Measurements from ENCODE around the gene PTPA. TPM values are rescaled to one million over a fixed set of nuclear protein-coding genes. Genes with fewer than 3 reads are reported as not detected.
A peak's percentile ranks its signal among the peaks of the same experiment; 100 is the strongest.

Gene PTPA
- total RNA-seq, 1 experiment from 2014 or later: 79.7 TPM

DNA sequence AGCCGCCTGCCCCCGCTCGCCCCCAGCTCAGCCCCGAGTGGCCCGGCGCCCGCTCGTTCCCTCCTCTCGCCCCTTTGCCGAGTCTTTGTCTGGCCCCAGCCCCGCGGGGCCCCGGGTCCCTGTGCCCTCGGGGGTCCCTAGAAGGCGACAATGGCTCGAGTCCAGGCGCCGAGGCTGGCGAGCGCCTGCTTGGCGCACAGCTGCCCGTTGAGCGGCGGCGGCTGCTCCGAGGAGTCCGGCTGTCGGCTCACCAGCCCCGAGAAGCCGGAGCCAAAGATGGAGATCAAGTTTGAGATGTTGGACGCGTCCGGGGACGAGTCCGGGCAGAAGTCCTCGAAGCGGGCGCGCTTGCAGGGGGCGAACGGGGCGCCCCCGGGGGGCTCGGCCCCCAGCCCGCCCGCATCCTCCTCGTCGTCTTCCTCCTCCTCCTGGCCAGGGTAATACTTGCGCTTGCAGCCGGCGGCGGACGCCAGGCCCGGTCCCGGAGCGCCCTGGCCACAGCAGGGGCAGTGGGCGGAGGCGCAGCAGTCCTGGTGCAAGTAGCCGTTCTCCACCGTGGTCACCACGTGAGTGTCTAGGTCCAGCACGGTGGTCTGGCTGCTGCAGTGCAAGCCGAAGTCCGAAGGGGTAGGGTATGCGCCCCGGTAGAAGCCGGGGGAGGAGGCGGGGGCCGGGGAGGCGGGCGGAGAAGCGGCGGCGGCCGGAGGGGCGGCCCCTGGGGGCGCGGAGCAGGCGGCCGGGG lies 65.7 kb downstream of the PTPA start:
- H3K27ac ChIP-seq: peak overlapping the region; percentile 9; the same call in 1 of the 2 replicates
- H3K36me3 ChIP-seq: no peaks in the 10 kb centered on the region
- peak overlapping the region; percentile 68 for H3K4me3 ChIP-seq
- H3K27me3 ChIP-seq: peaks cover 11% of the 10 kb centered on the region
- peak; percentile 60 to 67 for DNase-seq
- H3K4me1 ChIP-seq: peaks cover 13% of the 10 kb centered on the region
- H3K9me3 ChIP-seq (replicated peaks): no peaks in the 10 kb centered on the region

DNA sequence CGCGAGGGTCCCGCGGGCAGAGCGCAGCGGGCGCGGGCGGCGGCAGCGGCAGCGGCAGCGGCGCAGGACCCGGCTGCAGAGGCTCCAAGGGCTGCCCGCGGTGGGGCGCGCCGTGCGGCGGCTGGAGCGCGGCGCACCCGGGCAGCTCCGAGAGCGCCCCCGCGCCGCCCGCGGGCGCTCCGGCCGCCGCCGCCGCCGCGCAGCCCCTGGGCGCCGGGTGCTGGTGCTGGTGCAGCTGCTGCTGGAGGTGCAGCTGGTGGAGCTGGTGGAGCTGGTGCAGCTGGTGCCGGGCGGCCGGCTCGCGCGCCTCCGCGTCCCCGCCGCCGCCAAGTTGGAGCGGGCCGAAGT lies 66.2 kb downstream of the PTPA start:
- no peaks in the 10 kb centered on the region for H3K36me3 ChIP-seq
- H3K4me3 ChIP-seq: peak overlapping the region; percentile 62
- peak in 1 of 2 experiments; percentile 69 for DNase-seq
- H3K9me3 ChIP-seq (replicated peaks): no peaks in the 10 kb centered on the region
- H3K27me3 ChIP-seq: peaks cover 11% of the 10 kb centered on the region
- H3K4me1 ChIP-seq: peaks cover 13% of the 10 kb centered on the region
- no peak overlapping the region for H3K27ac ChIP-seq

DNA sequence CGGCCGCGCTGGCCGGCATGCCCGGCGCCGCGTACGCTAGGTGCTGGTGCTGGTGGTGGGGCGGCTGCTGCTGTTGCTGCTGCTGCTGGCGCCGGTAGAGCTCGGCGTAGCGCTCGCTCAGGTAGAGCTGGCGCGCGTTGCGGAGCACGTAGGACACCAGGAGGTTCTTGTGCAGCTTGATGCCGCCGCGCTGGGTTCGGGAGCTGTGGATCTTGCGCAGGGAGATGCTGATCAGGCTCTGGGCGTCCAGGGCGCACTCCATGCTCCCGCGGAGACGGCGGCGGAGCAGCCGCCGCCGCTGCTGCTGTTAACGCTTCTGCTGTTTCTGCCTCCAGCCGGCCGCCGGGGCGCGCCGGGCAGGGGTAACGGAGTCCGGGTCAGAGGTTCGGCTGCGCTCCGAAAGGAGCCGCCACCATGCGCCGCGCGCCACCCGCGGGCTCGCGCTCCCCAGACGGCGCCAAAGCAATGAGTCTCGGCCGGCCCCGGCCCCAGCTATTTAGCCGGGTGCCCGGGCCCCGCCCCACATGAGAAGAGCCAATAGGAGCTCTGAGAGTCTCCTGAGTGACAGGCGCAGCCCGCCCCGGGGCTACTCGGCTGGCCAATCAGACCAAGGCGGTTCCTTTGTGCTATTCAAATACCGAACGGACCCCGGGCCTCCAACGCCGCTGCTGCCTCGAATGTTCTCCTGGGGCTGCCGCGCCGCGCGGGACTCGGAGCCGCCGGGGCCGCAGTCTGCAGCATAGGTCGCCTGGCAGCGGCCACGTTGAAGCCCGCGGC lies 66.8 kb downstream of the PTPA start, which contains the start of gene IER5L:
IER5L (minus strand) TSS at position 471 of the 777 bp plus-strand sequence; CDS start at position 262, 209 bp downstream.
- Histone ChIP-seq H3K27ac (peak within 1 kb of the TSS; percentile 32; the same call in 1 of the 2 replicates), H3K36me3 (no peaks in the 10 kb centered on the region), H3K4me1 (peaks cover 13% of the 10 kb centered on the region)

DNA sequence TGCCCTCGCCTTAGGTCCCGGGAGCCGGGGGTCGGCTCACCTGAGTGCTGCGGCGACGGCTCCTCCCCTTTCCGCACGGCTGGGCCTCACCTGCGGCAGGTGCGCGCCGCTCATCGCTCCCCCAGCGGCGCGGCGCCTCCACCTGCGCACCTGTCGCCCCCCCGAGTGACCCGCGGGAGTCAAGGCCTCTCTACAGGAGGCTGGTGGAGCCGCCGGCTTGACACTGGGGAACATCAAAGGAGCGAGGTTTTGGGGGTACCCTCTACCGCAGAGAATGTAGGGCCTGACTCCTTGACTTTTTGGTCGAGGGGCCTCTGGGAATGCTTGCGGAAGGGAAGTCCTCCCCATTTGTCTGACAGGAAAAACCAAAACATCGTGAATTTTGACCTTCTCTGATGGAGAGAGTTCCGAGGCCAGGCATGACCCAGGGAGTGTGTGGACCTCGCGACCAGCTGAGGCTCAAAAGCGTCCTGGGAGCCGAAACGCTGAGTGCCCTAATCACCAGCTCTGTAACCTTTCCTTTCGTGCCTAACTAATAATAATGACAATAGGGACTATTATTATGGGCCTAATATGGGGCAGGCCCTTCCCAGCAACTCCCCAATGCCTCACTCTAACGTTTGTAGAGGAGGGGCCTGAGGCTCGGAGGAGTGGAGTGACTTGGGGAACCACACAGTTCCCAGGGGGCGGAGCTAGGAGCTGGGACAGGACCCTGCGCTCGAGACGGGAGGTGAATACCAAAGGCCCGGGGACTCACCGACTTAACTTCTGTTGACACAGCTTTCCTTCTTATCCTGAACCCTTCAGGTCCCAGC lies 67.6 kb downstream of the PTPA start:
- Histone ChIP-seq H3K36me3 (no peaks in the 10 kb centered on the region), H3K27ac (no peak overlapping the region), H3K9me3 (replicated peaks) (no peaks in the 10 kb centered on the region), H3K4me1 (peaks cover 13% of the 10 kb centered on the region), H3K27me3 (no peaks in the 10 kb centered on the region), H3K4me3 (peak overlapping the region; percentile 62)
- no peak for DNase-seq

More for the DNA sequence above, 66.8 kb downstream of the PTPA start, which contains the start of gene IER5L:
- Histone ChIP-seq H3K4me3 (peak within 1 kb of the TSS; percentile 68), H3K9me3 (replicated peaks) (no peaks in the 10 kb centered on the region), H3K27me3 (peaks cover 7% of the 10 kb centered on the region)
- peak; percentile 97 to 98 for DNase-seq

DNA sequence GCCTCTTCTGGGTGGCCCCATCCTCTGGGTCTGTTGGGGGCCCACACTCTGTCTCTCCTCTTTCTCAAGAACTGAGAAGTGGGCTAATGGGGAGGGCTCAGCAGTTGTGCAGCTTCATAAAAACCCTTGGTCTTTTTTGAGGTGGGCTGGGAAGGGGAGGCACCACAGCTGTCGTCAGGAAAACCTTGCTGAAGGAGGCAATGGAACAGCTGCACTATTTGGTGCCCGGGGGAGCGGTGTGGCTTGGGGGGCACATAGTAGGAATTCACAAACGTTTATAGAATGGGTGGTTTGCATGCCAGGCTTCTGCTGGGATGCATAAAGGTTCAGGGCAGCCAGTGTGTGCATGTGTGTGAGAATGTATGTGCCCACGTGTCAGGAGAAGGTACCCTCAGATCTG lies 70.0 kb downstream of the PTPA start:
- H3K4me1 ChIP-seq: peaks cover 13% of the 10 kb centered on the region
- H3K27ac ChIP-seq: no peak overlapping the region
- H3K4me3 ChIP-seq: no peak overlapping the region
- DNase-seq: peak; percentile 62 to 77
- no peaks in the 10 kb centered on the region for H3K9me3 ChIP-seq (replicated peaks)
- no peaks in the 10 kb centered on the region for H3K36me3 ChIP-seq
- no peaks in the 10 kb centered on the region for H3K27me3 ChIP-seq

DNA sequence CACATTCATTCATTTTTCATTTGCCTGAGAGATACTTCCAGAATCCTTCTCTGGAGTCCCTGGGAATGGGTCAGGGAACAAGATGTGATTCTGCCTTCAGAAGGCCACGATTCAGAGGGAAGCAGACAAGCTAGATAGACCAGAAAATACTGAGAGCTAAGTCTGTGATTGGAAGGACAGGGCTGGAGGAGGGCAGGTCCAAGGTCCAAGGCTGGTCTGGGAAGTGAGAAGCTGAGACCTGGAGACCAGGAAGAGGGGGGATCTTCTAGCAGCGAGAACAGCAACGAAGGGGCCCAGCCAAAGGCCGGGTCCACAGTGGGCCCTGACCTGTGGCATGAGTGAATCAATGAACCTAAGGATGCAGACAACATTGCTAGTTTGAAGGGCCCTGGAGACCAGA lies 70.9 kb downstream of the PTPA start:
- 0 out of 2 replicates have a peak, but pooled peaks cover 3% of the 10 kb centered on the region for H3K9me3 ChIP-seq (replicated peaks)
- no peaks in the 10 kb centered on the region for H3K27me3 ChIP-seq
- H3K4me1 ChIP-seq: peaks cover 13% of the 10 kb centered on the region
- H3K4me3 ChIP-seq: no peak overlapping the region
- H3K27ac ChIP-seq: no peak overlapping the region
- DNase-seq: no peak
- no peaks in the 10 kb centered on the region for H3K36me3 ChIP-seq

DNA sequence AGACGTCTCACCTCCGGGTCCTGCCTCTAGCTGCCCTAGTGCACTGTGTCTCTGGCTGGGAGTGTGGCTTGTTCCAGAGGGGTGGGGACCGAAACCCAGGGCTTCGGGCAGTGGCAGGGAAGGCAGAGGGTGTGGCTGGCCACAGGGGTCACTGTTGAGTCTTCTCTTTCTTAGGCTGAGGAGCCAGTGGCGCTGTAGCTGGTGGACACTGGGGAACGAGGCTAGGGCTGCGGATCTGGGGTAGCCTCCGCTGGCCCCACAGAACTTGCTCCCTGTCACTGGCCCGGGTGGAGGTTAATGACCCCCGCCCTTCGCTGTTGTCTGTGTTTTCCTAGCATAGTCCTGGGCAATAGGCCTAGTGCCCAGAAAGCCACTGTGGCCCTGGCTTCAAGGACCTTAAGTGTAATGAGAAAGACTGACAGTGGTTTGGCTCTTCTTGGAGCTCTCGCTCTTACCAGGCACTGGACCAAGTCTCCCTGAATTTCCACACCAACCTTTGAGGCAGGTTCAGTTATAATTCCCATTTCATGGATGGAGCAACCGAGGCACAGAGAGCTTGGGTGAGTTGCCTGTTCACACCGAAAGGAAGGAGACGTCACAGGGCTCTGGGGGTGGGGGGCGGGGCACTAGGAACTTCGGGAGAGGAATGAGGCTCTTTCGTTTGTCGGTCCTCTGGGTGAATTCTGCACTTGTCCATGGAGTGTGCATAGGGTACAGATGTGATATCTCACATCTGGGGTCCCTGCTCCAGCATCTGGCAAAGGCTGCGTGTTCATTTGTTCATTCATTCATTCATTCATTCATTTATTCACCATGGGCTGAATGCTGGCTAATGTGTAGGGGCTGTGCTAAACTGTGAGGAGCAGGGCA lies 71.6 kb downstream of the PTPA start:
- no peak overlapping the region for H3K4me3 ChIP-seq
- no peaks in the 10 kb centered on the region for H3K27me3 ChIP-seq
- H3K27ac ChIP-seq: no peak overlapping the region
- H3K4me1 ChIP-seq: peaks cover 13% of the 10 kb centered on the region
- 0 out of 2 replicates have a peak, but pooled peaks cover 5% of the 10 kb centered on the region for H3K9me3 ChIP-seq (replicated peaks)
- H3K36me3 ChIP-seq: no peaks in the 10 kb centered on the region
- DNase-seq: peak; percentile 38 to 45

DNA sequence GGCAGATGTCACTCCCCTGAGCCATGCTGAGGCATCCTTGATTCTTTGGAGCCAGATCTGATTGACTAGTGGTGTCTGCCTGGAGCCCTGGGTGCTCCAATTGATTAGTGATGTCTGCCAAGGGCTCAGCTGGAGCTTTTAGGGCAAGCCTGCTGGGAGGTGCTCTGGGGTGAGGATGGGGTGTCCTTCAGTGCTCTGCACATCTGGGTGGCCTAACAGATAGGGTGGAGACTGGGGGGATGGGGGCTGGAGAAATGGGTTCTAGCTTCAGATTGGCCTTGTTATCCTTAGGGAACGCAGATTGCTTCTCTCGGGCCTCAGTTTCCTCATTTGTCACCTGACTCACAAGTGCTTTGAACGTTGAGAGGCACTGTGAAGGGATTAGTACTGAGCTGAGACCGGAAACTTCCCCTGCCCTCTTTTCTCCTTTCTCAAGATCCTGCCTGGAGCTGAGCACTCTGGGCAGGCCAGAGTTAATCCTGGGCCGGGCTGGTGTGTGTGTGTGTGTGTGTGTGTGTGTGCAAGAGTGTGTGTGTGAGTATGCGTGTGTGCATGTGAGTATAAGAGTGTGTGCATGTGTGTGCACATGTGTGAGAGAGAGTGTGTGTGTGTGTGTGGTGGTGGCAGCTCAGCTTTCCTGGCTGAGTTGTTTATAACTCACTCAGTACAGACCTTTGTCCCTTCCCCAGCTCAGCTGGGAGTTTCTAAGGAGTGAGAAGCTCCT lies 72.4 kb downstream of the PTPA start:
- Histone ChIP-seq H3K9me3 (replicated peaks) (0 out of 2 replicates have a peak, but pooled peaks cover 5% of the 10 kb centered on the region), H3K4me3 (no peak overlapping the region), H3K36me3 (no peaks in the 10 kb centered on the region), H3K27ac (no peak overlapping the region), H3K4me1 (peaks cover 13% of the 10 kb centered on the region), H3K27me3 (no peaks in the 10 kb centered on the region)
- peak; percentile 28 to 46 for DNase-seq

DNA sequence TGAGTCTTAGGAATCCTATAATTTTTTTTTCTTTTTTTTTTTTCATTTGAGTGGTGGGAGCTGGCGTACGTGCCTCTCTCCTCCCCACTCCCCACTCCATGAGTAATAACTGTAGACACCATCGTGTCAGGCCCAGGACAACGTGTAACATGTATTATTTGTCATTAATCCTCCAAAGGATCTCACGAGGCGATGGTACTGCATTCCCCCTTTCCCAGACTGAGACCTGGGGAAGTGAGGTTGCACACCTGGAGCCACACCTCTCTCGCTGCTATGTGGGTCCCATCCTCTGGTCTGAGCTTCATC lies 73.0 kb downstream of the PTPA start:
- Histone ChIP-seq H3K4me1 (peaks cover 13% of the 10 kb centered on the region), H3K27ac (no peak overlapping the region), H3K27me3 (no peaks in the 10 kb centered on the region), H3K4me3 (no peak overlapping the region), H3K36me3 (no peaks in the 10 kb centered on the region), H3K9me3 (replicated peaks) (0 out of 2 replicates have a peak, but pooled peaks cover 5% of the 10 kb centered on the region)
- no peak for DNase-seq

DNA sequence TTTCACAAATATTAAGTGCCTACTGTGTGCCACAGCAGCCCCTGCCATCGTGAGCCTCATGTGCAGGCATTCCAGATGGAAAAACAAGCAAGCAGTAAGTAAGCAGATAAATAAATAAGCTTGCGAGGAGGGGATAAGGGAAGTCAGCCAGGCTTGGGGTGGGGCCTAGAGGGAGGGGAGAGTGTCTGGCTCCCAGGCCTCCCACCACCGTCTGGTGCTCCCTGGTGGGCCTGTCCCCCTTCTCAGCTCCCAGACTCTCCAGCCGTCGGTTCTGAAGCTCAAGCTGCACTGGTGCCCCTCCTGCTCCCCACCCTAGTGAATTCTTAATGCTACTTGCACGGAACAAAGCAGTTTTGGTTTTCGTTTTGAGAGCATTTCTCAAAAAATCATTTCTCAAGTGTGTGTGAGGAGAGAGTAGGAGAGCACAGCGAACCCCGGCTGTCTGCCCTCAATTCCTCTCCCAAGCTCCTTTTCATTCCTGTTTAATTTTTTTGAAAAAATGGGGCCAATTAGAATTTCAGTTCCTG lies 73.4 kb downstream of the PTPA start:
- Histone ChIP-seq H3K27me3 (no peaks in the 10 kb centered on the region), H3K9me3 (replicated peaks) (0 out of 2 replicates have a peak, but pooled peaks cover 5% of the 10 kb centered on the region), H3K4me3 (no peak overlapping the region), H3K36me3 (no peaks in the 10 kb centered on the region), H3K4me1 (peaks cover 13% of the 10 kb centered on the region), H3K27ac (no peak overlapping the region)
- no peak for DNase-seq

DNA sequence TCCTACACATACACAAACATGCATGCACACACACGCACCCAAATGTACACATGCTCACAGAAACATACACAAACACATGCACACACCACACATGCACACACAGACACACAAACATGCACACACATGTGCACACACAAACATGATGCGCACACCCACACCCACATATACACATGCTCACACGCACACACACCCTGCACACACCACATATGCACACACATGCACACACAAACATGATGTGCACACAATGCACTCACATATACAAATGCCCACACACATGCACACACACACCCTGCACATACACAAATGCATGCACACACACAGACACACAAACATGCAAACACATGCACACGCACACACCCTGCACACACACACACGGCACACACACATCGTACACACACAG lies 74.2 kb downstream of the PTPA start:
- Histone ChIP-seq H3K4me1 (peaks cover 13% of the 10 kb centered on the region), H3K27me3 (no peaks in the 10 kb centered on the region), H3K4me3 (no peak overlapping the region), H3K27ac (no peak overlapping the region), H3K9me3 (replicated peaks) (0 out of 2 replicates have a peak, but pooled peaks cover 5% of the 10 kb centered on the region), H3K36me3 (no peaks in the 10 kb centered on the region)
- DNase-seq: no peak

DNA sequence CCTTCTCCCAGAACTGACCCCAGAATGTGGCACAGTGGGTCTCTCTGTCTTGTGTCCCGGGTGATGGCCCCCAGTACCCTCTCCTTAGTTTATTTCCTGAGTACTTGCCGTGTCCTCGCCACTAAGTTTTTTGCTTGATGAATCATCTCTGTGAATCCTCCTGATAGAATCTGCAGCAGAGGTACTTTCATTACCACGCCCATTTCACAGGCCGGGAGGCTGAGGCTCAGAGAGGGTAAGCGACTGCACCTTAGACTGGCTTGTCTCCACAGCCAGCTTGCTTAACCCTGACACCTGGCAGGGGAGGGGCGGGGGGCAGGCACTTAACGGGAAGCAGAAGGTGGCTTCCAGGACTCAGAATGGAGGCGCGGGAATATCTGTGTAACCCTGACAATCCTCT lies 74.8 kb downstream of the PTPA start:
- DNase-seq: no peak
- H3K36me3 ChIP-seq: no peaks in the 10 kb centered on the region
- peaks cover 7% of the 10 kb centered on the region for H3K4me1 ChIP-seq
- H3K9me3 ChIP-seq (replicated peaks): 0 out of 2 replicates have a peak, but pooled peaks cover 5% of the 10 kb centered on the region
- H3K27me3 ChIP-seq: no peaks in the 10 kb centered on the region
- no peak overlapping the region for H3K4me3 ChIP-seq
- H3K27ac ChIP-seq: no peak overlapping the region

DNA sequence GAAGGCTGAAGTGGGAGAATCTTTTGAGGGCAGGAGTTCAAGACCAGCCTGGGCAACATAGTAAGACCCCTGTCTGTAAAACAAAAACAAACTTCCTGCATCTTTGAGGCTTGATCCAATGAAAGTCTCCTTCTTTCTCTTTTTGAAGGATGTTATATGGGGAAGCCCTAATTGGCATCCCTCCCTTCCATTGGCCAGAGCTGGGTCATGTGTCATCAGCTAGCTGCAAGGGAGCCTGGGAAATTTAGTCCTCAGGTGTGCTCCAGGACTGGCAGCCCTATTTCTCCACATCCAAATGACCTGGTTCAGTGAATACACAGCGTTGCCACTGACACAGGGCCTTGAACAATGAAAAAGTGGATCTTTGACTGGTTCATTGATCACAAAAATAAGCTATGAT lies 75.8 kb downstream of the PTPA start:
- no peaks in the 10 kb centered on the region for H3K36me3 ChIP-seq
- no peak overlapping the region for H3K27ac ChIP-seq
- H3K9me3 ChIP-seq (replicated peaks): peaks cover 5% of the 10 kb centered on the region
- no peaks in the 10 kb centered on the region for H3K4me1 ChIP-seq
- no peak for DNase-seq
- H3K4me3 ChIP-seq: no peak overlapping the region
- no peaks in the 10 kb centered on the region for H3K27me3 ChIP-seq

Measured in SJCRH30 (cell line).